Stimulated activated CD8-positive, alpha-beta memory T cell treated with anti-CD3 and anti-CD28 coated beads, Interleukin-7, amount 100 ng/mL, for 48 hours (primary cell): ENCODE measurements around the gene WEE1.
"Not testable (repeated sequence)": the region's sequence is repeated elsewhere in the genome, so short reads cannot be mapped to it uniquely, and the experiment has no call there.

Source experiments
- DNase-seq, 2 donors: peaks; one replicate each; pipeline ENCODE4 v3.0.0-alpha.2; 2020; ENCODE audit warnings: low read depth in 1 of 2; ENCODE audit errors: extremely low read depth in 1 of 2

Gene WEE1

GRCh38 chr11:9573052-9573774, at the start of gene WEE1:
TSS of gene WEE1 (plus strand) at chr11:9573670. CDS start at chr11:9573934, 264 bp downstream.
- peak; percentile 97 to 99 for DNase-seq

GRCh38 chr11:9524001-9524400, 49.5 kb upstream of the WEE1 start:
- DNase-seq = no peak

- DNase-seq = no peak
Measured at GRCh38 chr11:9525116-9525515, 48.4 kb upstream of the WEE1 start.

- no peak for DNase-seq
Measured at GRCh38 chr11:9527481-9528135, 45.9 kb upstream of the WEE1 start.

- DNase-seq = no peak
Measured at GRCh38 chr11:9528136-9528501, 45.4 kb upstream of the WEE1 start.

- no peak for DNase-seq
Measured at GRCh38 chr11:9528573-9529333, 44.7 kb upstream of the WEE1 start.

- DNase-seq = no peak
Measured at GRCh38 chr11:9529334-9529650, 44.2 kb upstream of the WEE1 start.

- DNase-seq = no peak
Measured at GRCh38 chr11:9530020-9530621, 43.3 kb upstream of the WEE1 start.

- DNase-seq = no peak
Measured at GRCh38 chr11:9530901-9531625, 42.4 kb upstream of the WEE1 start.

- DNase-seq = no peak
Measured at GRCh38 chr11:9533058-9533457, 40.4 kb upstream of the WEE1 start.

- no peak for DNase-seq
Measured at GRCh38 chr11:9533736-9534473, 39.6 kb upstream of the WEE1 start.

GRCh38 chr11:9535189-9535781, 38.2 kb upstream of the WEE1 start:
- peak; percentile 43 to 64 for DNase-seq

GRCh38 chr11:9538548-9538947, 34.9 kb upstream of the WEE1 start:
- DNase-seq = no peak

GRCh38 chr11:9549216-9549615, 24.3 kb upstream of the WEE1 start:
- not testable (repeated sequence) for DNase-seq

GRCh38 chr11:9550191-9550628, 23.3 kb upstream of the WEE1 start:
- no peak for DNase-seq

GRCh38 chr11:9561279-9561982, 12.0 kb upstream of the WEE1 start:
- DNase-seq = no peak

- DNase-seq = no peak
Measured at GRCh38 chr11:9562716-9563115, 10.8 kb upstream of the WEE1 start.

GRCh38 chr11:9563196-9563730, 10.2 kb upstream of the WEE1 start:
- DNase-seq = no peak
